Fibroblast of pulmonary artery (primary cell): Measurements from ENCODE around the gene NUDT3.

Experiments used
- DNase-seq: peaks from one replicate; pipeline ENCODE4 v3.0.0-alpha.2; 2010; ENCODE audit warnings: low read depth
- H3K4me3 ChIP-seq: replicated peaks from 2 replicates; pipeline ENCODE4 v1.5.1; 2011; ENCODE audit warnings: low read depth, mild to moderate bottlenecking, control low read depth, low read length, moderate library complexity
- TF ChIP-seq, protein P1 (sequence below): IDR thresholded peaks from 2 replicates; pipeline ENCODE4 v1.5.1; 2011; ENCODE audit warnings: mild to moderate bottlenecking, control low read depth, low read length, inconsistent platforms; ENCODE audit errors: missing control alignments

Gene NUDT3

DNA sequence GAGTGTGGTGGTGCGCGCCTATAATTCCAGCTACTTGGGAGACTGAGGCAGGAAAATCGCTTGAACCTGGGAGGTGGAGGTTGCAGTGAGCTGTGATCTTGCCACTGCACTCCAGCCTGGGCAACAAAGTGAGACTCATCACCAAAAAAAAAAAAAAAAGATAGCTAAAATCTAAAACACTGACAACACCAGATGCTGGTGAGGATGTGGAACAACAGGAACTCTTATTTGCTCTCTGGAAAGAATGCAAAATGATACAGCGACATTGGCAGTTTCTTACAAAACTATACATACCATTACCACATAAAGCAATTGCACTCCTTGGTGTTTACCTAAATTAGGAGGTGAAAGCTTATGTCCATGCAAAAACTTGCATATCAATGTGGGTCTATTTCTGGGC, 80.2 kb downstream of the NUDT3 start:
- DNase-seq, result no peak
- no peak overlapping the region for H3K4me3 ChIP-seq
- TF ChIP-seq, protein P1, sequence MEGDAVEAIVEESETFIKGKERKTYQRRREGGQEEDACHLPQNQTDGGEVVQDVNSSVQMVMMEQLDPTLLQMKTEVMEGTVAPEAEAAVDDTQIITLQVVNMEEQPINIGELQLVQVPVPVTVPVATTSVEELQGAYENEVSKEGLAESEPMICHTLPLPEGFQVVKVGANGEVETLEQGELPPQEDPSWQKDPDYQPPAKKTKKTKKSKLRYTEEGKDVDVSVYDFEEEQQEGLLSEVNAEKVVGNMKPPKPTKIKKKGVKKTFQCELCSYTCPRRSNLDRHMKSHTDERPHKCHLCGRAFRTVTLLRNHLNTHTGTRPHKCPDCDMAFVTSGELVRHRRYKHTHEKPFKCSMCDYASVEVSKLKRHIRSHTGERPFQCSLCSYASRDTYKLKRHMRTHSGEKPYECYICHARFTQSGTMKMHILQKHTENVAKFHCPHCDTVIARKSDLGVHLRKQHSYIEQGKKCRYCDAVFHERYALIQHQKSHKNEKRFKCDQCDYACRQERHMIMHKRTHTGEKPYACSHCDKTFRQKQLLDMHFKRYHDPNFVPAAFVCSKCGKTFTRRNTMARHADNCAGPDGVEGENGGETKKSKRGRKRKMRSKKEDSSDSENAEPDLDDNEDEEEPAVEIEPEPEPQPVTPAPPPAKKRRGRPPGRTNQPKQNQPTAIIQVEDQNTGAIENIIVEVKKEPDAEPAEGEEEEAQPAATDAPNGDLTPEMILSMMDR, result no peak

DNA sequence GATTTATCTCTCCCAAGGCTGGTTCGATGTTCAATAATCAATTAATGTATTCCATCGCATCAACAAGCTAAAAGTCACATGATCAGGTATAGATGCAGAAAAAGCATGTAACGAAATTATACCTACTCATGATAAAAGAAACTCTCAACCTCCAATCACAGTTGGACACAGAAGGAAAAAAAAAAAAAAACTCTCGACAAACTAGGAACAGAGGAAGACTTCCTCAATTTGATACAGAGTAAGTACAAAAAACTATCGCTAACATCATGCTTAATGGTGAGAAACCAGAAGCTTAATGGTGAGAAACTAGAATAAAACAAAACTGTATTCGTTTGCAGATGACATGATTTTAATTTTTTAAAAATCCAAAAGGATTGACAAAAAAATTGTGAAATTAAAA, 81.7 kb downstream of the NUDT3 start:
- TF ChIP-seq, protein P1, result no peak
- DNase-seq, result no peak
- H3K4me3 ChIP-seq, result no peak overlapping the region

DNA sequence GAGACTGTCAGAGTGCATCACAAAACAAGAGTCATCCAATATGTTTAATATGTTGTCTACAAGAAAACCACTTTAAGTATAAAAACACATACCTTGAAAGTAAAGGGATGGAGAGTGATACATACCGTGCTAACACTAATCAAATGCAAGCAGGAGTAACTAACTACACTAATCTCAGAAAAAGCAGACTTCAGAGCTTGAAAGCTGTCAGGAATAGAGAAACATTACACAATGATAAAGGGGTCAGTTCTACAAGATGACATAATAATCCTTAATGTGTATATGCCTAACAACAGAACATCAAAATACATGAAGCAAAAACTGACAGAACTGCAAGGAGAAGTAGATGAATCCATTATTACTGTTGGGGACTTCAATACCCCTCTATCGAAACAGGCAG, 84.0 kb downstream of the NUDT3 start:
- no peak overlapping the region for H3K4me3 ChIP-seq
- TF ChIP-seq, protein P1, result no peak
- no peak for DNase-seq

GRCh38 chr6:34305982-34306708, 86.3 kb downstream of the NUDT3 start:
- H3K4me3 ChIP-seq, result no peak overlapping the region
- TF ChIP-seq, protein P1, result no peak
- peak; percentile 62 for DNase-seq

DNA sequence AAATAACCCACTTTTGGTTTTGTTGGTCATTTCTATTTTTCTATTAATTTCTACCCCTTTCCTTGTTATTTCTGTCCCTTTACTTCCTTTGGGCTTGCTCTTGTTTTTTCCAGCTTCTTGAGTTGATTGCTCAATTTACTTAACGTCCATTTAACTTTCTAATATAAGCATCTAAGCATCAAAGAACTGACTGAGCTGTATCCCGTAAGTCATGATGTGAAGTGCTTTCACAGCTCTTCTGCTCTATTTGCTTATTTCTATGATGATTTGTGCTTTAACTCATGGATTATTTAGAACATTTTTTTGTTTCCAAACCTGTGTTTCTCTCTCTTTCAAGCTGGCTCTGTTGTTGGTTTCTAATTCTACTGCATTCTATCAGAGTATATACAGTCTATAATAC, 87.0 kb downstream of the NUDT3 start:
- no peak overlapping the region for H3K4me3 ChIP-seq
- TF ChIP-seq, protein P1, result no peak
- no peak for DNase-seq

GRCh38 chr6:34304164-34304563, 88.3 kb downstream of the NUDT3 start:
- TF ChIP-seq, protein P1, result no peak
- H3K4me3 ChIP-seq, result no peak overlapping the region
- DNase-seq, result no peak

- TF ChIP-seq, protein P1, result no peak
- H3K4me3 ChIP-seq, result no peak overlapping the region
- DNase-seq, result no peak
Measured at GRCh38 chr6:34302929-34303328, 89.5 kb downstream of the NUDT3 start.
